Keratinocyte (primary cell): ENCODE results near the gene MAPK12. TPM values are rescaled to one million over a fixed set of nuclear protein-coding genes. Genes with fewer than 3 reads are reported as not detected.

Experiments used
- DNase-seq: peaks from one replicate; pipeline ENCODE4 v3.0.0-alpha.2; 2011; ENCODE audit warnings: low read depth, missing footprints, low spot score
- FAIRE-seq: peaks from 2 replicates; lab custom pipeline; 2011; peaks lifted over from hg19 to GRCh38; lab: Jason Lieb, UNC
- H2AFZ ChIP-seq: 2 replicates; pipeline ENCODE4 v1.6.0; 2012; ENCODE audit warnings: low read length, control low read depth, inconsistent platforms; ENCODE audit not compliant: control insufficient read depth
- H3K27ac ChIP-seq: 2 replicates; pipeline ENCODE4 v1.5.1; 2011; ENCODE audit warnings: low read length; ENCODE audit not compliant: control insufficient read depth, insufficient read depth
- H3K27me3 ChIP-seq: 3 replicates; pipeline ENCODE4 v1.6.0; 2011; ENCODE audit warnings: low read length; ENCODE audit not compliant: control insufficient read depth, insufficient read depth; ENCODE audit errors: extremely low read depth
- H3K36me3 ChIP-seq, 2 experiments: 2 replicates in 1 of 2; 3 replicates in 1 of 2; pipeline ENCODE4 v1.5.1; 2011; ENCODE audit warnings: low read length in 2 of 2, mild to moderate bottlenecking in 1 of 2; ENCODE audit not compliant: control insufficient read depth in 2 of 2, insufficient read depth in 2 of 2; ENCODE audit errors: extremely low read depth in 1 of 2
- H3K4me1 ChIP-seq: 3 replicates; pipeline ENCODE4 v1.5.1; 2011; ENCODE audit warnings: low read length; ENCODE audit not compliant: control insufficient read depth, insufficient read depth; ENCODE audit errors: extremely low read depth
- H3K4me2 ChIP-seq: 3 replicates; pipeline ENCODE4 v1.6.0; 2011; ENCODE audit warnings: low read depth, low read length; ENCODE audit not compliant: control insufficient read depth, insufficient read depth; ENCODE audit errors: extremely low read depth
- H3K4me3 ChIP-seq, 3 experiments: fragments of 200-600 bp in 1 of 3; sonication (generic) in 1 of 3; 2 replicates in 2 of 3; 3 replicates in 1 of 3; pipeline ENCODE4 v1.5.1; 2011 to 2016; ENCODE audit warnings: low read length in 3 of 3, mild to moderate bottlenecking in 3 of 3, control low read depth in 2 of 3, inconsistent platforms in 1 of 3, low read depth in 1 of 3, mixed read lengths in 1 of 3, mixed run types in 1 of 3, moderate library complexity in 1 of 3; ENCODE audit not compliant: control insufficient read depth in 2 of 3, insufficient read depth in 2 of 3; ENCODE audit errors: extremely low read depth in 1 of 3
- H3K79me2 ChIP-seq: 2 replicates; pipeline ENCODE4 v1.6.0; 2012; ENCODE audit warnings: low read length; ENCODE audit not compliant: control insufficient read depth, insufficient read depth
- H3K9ac ChIP-seq: 3 replicates; pipeline ENCODE4 v1.6.0; 2011; ENCODE audit warnings: low read length; ENCODE audit not compliant: control insufficient read depth, insufficient read depth; ENCODE audit errors: extremely low read depth
- H3K9me1 ChIP-seq: 3 replicates; pipeline ENCODE4 v1.6.0; 2011; ENCODE audit warnings: low read length; ENCODE audit not compliant: control insufficient read depth, insufficient read depth; ENCODE audit errors: extremely low read depth
- H3K9me3 ChIP-seq: 2 replicates; pipeline ENCODE4 v1.5.1; 2012; ENCODE audit warnings: low read depth, low read length; ENCODE audit not compliant: control insufficient read depth
- H4K20me1 ChIP-seq: 3 replicates; pipeline ENCODE4 v1.6.0; 2011; ENCODE audit warnings: low read length; ENCODE audit not compliant: control insufficient read depth, insufficient read depth; ENCODE audit errors: extremely low read depth
- CTCF ChIP-seq, 3 experiments: IDR thresholded peaks in 1 of 3; conservative IDR thresholded peaks in 1 of 3; optimal IDR thresholded peaks in 1 of 3; 2 replicates in 2 of 3; 3 replicates in 1 of 3; pipeline versions ENCODE3 to v1.5.1; 2011; ENCODE audit warnings: low read length in 3 of 3, mild to moderate bottlenecking in 3 of 3, moderate library complexity in 2 of 3, control low read depth in 1 of 3, inconsistent platforms in 1 of 3; ENCODE audit not compliant: insufficient read depth in 2 of 3; ENCODE audit errors: extremely low read depth in 1 of 3
- EZH2 ChIP-seq: IDR thresholded peaks from one replicate; pipeline ENCODE4 v1.6.1; 2012; ENCODE audit warnings: inconsistent platforms, mild to moderate bottlenecking, low read length, moderate library complexity
- dilution Hi-C: fragments of 300-500 bp; cut with MboI; formaldehyde crosslinking; loops from one replicate; pipeline ENCODE4 v1.7.0; 2020; ENCODE audit warnings: low sequenced_read_pairs; ENCODE audit not compliant: extremely low pct_ligation_motif_present
- polyA plus RNA-seq, 5 experiments: library from polyadenylated mRNA; depleted of rRNA in 3 of 5; stranded (reverse) in 3 of 5; stranded (forward) in 1 of 5; unstranded in 1 of 5; fragments of >200 nt; gene quantifications; 1 replicate in 1 of 5; 2 replicates in 3 of 5; 3 replicates in 1 of 5; pipeline versions ENCODE4 v1.2.1 to v1.2.3, GENCODE V29; 2011 to 2012; ENCODE audit warnings: missing spikeins in 2 of 5, low read depth in 1 of 5, low replicate concordance in 1 of 5

MAPK12 gene
- polyA plus RNA-seq, 1 donor (not counting 4 experiments of a cell fraction or from before 2014, with no cell fraction given): 10.1 TPM

DNA sequence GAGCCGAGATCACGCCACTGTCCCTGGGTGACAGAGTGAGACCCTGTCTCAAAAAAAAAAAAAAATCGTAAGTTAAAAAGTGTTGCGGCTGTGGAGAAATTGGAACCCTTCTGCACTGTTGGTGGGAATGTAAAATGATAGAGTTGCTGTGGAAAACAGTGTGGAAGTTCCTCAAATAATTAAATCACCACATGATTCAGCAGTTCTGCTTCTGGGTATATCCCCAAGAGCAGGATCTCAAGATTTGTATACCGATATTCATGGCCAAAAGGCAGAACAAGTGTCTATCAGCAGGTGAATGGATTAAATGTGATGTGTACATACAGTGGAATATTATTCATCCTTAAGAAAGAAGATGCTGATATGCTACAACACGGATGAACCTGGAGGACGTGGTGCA lies 56.9 kb downstream of the MAPK12 start:
- Histone ChIP-seq H3K4me2 (no peak overlapping the region), H4K20me1 (peaks cover 3% of the 10 kb centered on the region), H2AFZ (no peak overlapping the region), H3K9ac (no peak overlapping the region), H3K27me3 (no peaks in the 10 kb centered on the region), H3K4me3 (no peak overlapping the region), H3K4me1 (peaks cover 10% of the 10 kb centered on the region), H3K27ac (no peak overlapping the region), H3K79me2 (peaks cover 17% of the 10 kb centered on the region), H3K9me3 (no peaks in the 10 kb centered on the region), H3K9me1 (peaks cover 2% of the 10 kb centered on the region), H3K36me3 (peaks cover 15 to 21% of the 10 kb centered on the region in 2 experiments)
- DNase-seq (no peak), FAIRE-seq (no peak)
- TF ChIP-seq CTCF (optimal IDR thresholded peaks at IDR 0.05 in 1 of 3, IDR thresholded peaks at IDR 0.05 in 1 of 3, conservative IDR thresholded peaks at IDR 0.05 in 1 of 3; ENCODE audit: extremely low read depth in 1 of 3, insufficient read depth in 2 of 3, low read length in 3 of 3) (no peak), EZH2 (no peak)
- dilution Hi-C loops: no loop called here

DNA sequence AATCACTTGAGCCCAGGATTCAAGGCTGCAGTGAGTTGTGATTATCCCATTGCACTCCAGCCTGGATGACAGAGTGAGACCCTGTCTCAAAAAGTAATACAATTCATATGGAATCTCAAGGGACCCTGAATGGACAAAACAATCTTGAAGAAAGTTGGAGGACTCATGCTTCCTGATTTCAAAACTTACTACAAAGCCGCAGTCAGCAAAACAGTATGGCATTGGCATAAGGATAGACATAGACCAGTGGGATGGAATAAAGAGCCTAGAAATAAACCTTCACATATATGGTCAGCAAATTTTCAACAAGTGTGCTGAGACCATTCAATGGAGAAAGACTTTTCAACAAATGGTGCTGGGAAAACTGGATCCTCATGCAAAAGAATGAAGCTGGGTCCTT lies 58.2 kb downstream of the MAPK12 start:
- FAIRE-seq: no peak
- H4K20me1 ChIP-seq: no peaks in the 10 kb centered on the region
- H3K9me1 ChIP-seq: peaks cover 2% of the 10 kb centered on the region
- H3K4me2 ChIP-seq: no peak overlapping the region
- H3K27ac ChIP-seq: no peak overlapping the region
- H2AFZ ChIP-seq: no peak overlapping the region
- H3K9ac ChIP-seq: no peak overlapping the region
- no peaks in the 10 kb centered on the region for H3K27me3 ChIP-seq
- TF ChIP-seq EZH2 (no peak), CTCF (optimal IDR thresholded peaks at IDR 0.05 in 1 of 3, IDR thresholded peaks at IDR 0.05 in 1 of 3, conservative IDR thresholded peaks at IDR 0.05 in 1 of 3; ENCODE audit: extremely low read depth in 1 of 3, insufficient read depth in 2 of 3, low read length in 3 of 3) (no peak)
- peaks cover 15 to 21% of the 10 kb centered on the region in 2 experiments for H3K36me3 ChIP-seq
- peaks cover 11% of the 10 kb centered on the region for H3K4me1 ChIP-seq
- H3K4me3 ChIP-seq: no peak overlapping the region
- dilution Hi-C loops: no loop called here
- peaks cover 17% of the 10 kb centered on the region for H3K79me2 ChIP-seq
- DNase-seq: no peak
- no peaks in the 10 kb centered on the region for H3K9me3 ChIP-seq

Other genes starting within 250 kb of the MAPK12 start
- gene IL17REL, start 248.9 kb downstream of the MAPK12 start, polyA plus RNA-seq: not detected in 3 replicates
- gene TTLL8, start 203.4 kb downstream of the MAPK12 start, polyA plus RNA-seq: not detected in 3 replicates
- gene MLC1, start 176.3 kb downstream of the MAPK12 start, polyA plus RNA-seq: not detected in 3 replicates
- gene MOV10L1, start 171.7 kb downstream of the MAPK12 start, polyA plus RNA-seq: not detected in 3 replicates
- 0.22 to 0.68 TPM (median 0.32 TPM) in 3 replicates for gene PANX2, start 91.0 kb downstream of the MAPK12 start, polyA plus RNA-seq
- 22.7 to 38.0 TPM (median 31.7 TPM) in 3 replicates for gene TRABD, start 75.8 kb downstream of the MAPK12 start, polyA plus RNA-seq
- gene SELENOO, start 60.7 kb downstream of the MAPK12 start, polyA plus RNA-seq: 14.4 to 32.1 TPM (median 22.0 TPM) in 3 replicates
- 10.1 to 19.0 TPM (median 11.6 TPM) in 3 replicates for gene TUBGCP6, start 16.7 kb downstream of the MAPK12 start, polyA plus RNA-seq
- gene HDAC10, start 10.4 kb downstream of the MAPK12 start, polyA plus RNA-seq: 4.7 to 12.4 TPM (median 8.2 TPM) in 3 replicates
- 3.4 to 12.6 TPM (median 4.6 TPM) in 3 replicates for gene MAPK11, start 8.7 kb upstream of the MAPK12 start, polyA plus RNA-seq
- 44.3 to 90.3 TPM (median 66.2 TPM) in 3 replicates for gene PLXNB2, start 46.0 kb upstream of the MAPK12 start, polyA plus RNA-seq
- gene DENND6B, start 65.3 kb upstream of the MAPK12 start, polyA plus RNA-seq: 0.94 to 3.1 TPM (median 1.4 TPM) in 3 replicates
- 19.8 to 29.7 TPM (median 23.2 TPM) in 3 replicates for gene PPP6R2, start 81.6 kb upstream of the MAPK12 start, polyA plus RNA-seq
- gene SBF1, start 213.4 kb upstream of the MAPK12 start, polyA plus RNA-seq: 16.2 to 34.4 TPM (median 25.8 TPM) in 3 replicates
- gene ADM2, start 219.9 kb upstream of the MAPK12 start, polyA plus RNA-seq: 0.21 to 0.54 TPM (median 0.27 TPM) in 3 replicates
- not detected in 3 replicates for gene MIOX, start 225.2 kb upstream of the MAPK12 start, polyA plus RNA-seq
- gene LMF2, start 246.0 kb upstream of the MAPK12 start, polyA plus RNA-seq: 13.2 to 29.4 TPM (median 22.0 TPM) in 3 replicates
- 11.0 to 16.4 TPM (median 11.4 TPM) in 3 replicates for gene NCAPH2, start 246.5 kb upstream of the MAPK12 start, polyA plus RNA-seq